ENCODE measurements around the gene DUSP1.

DUSP1 gene

GRCh38 chr5:172770675-172771438 is at the start of gene DUSP1:
Gene DUSP1 (minus strand): TSS chr5:172771195. CDS start chr5:172770952, 243 bp downstream.
- peak; percentile 22 for TF ChIP-seq CTCF (IDR thresholded peaks at IDR 0.05; ENCODE audit: low read depth, low read length, missing control alignments)
- peak within 1 kb of the TSS; percentile 69 for H3K4me3 ChIP-seq (ENCODE audit: low read depth, low read length)
- DNase-seq (ENCODE audit: low read depth): peak; percentile 91
- in situ Hi-C loops (cut with HindIII; ENCODE audit: low sequenced_read_pairs): no loop called here

- TF ChIP-seq CTCF (IDR thresholded peaks at IDR 0.05; ENCODE audit: low read depth, low read length, missing control alignments): no peak
- no peak overlapping the region for H3K4me3 ChIP-seq (ENCODE audit: low read depth, low read length)
- in situ Hi-C loops (cut with HindIII; ENCODE audit: low sequenced_read_pairs): no loop called here
- peak; percentile 59 for DNase-seq (ENCODE audit: low read depth)
These were observed 49.2 kb upstream of the DUSP1 start for GRCh38 chr5:172820046-172820767.

GRCh38 chr5:172819569-172819968 is 48.6 kb upstream of the DUSP1 start:
- H3K4me3 ChIP-seq (ENCODE audit: low read depth, low read length): no peak overlapping the region
- TF ChIP-seq CTCF (IDR thresholded peaks at IDR 0.05; ENCODE audit: low read depth, low read length, missing control alignments): no peak
- in situ Hi-C loops (cut with HindIII; ENCODE audit: low sequenced_read_pairs): loop anchor here (5.0 kb wide), 1 partner anchor 42 kb away; no protein-coding TSS in a partner anchor

GRCh38 chr5:172818081-172818480 is 47.1 kb upstream of the DUSP1 start:
- TF ChIP-seq CTCF (IDR thresholded peaks at IDR 0.05; ENCODE audit: low read depth, low read length, missing control alignments): no peak
- in situ Hi-C loops (cut with HindIII; ENCODE audit: low sequenced_read_pairs): loop anchor here (5.0 kb wide), 1 partner anchor 41 kb away; no protein-coding TSS in a partner anchor
- DNase-seq (ENCODE audit: low read depth): no peak
- H3K4me3 ChIP-seq (ENCODE audit: low read depth, low read length): no peak overlapping the region

More at GRCh38 chr5:172819569-172819968, 48.6 kb upstream of the DUSP1 start:
- DNase-seq (ENCODE audit: low read depth): no peak

- no peak for TF ChIP-seq CTCF (IDR thresholded peaks at IDR 0.05; ENCODE audit: low read depth, low read length, missing control alignments)
- no peak for DNase-seq (ENCODE audit: low read depth)
- no peak overlapping the region for H3K4me3 ChIP-seq (ENCODE audit: low read depth, low read length)
- in situ Hi-C loops (cut with HindIII; ENCODE audit: low sequenced_read_pairs): loop anchor here (5.0 kb wide), 1 partner anchor 40 kb away; no protein-coding TSS in a partner anchor
These were observed 46.7 kb upstream of the DUSP1 start for GRCh38 chr5:172817664-172818063.

GRCh38 chr5:172816925-172817562 is 46.0 kb upstream of the DUSP1 start:
- no peak overlapping the region for H3K4me3 ChIP-seq (ENCODE audit: low read depth, low read length)
- DNase-seq (ENCODE audit: low read depth): no peak
- no peak for TF ChIP-seq CTCF (IDR thresholded peaks at IDR 0.05; ENCODE audit: low read depth, low read length, missing control alignments)
- in situ Hi-C loops (cut with HindIII; ENCODE audit: low sequenced_read_pairs): loop anchor here (5.0 kb wide), 1 partner anchor 40 kb away; no protein-coding TSS in a partner anchor

Data from astrocyte of the cerebellum (primary cell).